ENCODE measurements around the gene DROSHA. TPM values are rescaled to one million over a fixed set of nuclear protein-coding genes. Genes with fewer than 3 reads are reported as not detected.

Gene DROSHA
- total and polyA plus RNA-seq, 7 donors: 18.2 to 50.5 (median 29.2) TPM

DNA sequence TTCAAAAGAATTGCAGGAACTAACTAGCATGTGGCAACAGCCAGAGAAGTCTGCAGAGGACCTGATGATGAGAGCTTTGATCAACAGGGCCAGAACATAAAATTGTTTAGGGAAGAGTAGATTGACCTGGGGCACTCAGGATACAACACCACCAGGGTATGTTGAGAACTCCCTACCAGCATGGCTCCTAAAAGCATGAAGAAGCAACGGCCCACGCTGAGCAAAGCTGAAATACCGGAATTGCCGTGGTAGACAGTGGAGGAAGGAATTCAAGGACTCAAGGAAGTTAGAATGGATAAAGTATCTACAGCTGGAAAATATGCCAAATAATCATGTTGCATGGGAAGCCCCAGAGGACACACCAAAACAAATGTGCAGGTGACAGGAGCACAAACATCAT lies 31.6 kb downstream of the DROSHA start:
- Histone ChIP-seq H3K9me3 (no peaks in the 10 kb centered on the region), H3K4me3 (no peak overlapping the region), H3K27me3 (ENCODE audit: insufficient read depth in 3 of 3, low read length in 2 of 3) (no peaks in the 10 kb centered on the region), H3K36me3 (ENCODE audit: insufficient read depth in 1 of 2, low read depth in 1 of 2) (peaks cover 11 to 100% of the 10 kb centered on the region in 2 donors), H3K27ac (no peak overlapping the region), H3K4me1 (no peaks in the 10 kb centered on the region)
- 71 to 92% (median 85%) methylated on average over 4 of the region's 4 CpGs for WGBS, 3 donors
- TF ChIP-seq, protein P1, sequence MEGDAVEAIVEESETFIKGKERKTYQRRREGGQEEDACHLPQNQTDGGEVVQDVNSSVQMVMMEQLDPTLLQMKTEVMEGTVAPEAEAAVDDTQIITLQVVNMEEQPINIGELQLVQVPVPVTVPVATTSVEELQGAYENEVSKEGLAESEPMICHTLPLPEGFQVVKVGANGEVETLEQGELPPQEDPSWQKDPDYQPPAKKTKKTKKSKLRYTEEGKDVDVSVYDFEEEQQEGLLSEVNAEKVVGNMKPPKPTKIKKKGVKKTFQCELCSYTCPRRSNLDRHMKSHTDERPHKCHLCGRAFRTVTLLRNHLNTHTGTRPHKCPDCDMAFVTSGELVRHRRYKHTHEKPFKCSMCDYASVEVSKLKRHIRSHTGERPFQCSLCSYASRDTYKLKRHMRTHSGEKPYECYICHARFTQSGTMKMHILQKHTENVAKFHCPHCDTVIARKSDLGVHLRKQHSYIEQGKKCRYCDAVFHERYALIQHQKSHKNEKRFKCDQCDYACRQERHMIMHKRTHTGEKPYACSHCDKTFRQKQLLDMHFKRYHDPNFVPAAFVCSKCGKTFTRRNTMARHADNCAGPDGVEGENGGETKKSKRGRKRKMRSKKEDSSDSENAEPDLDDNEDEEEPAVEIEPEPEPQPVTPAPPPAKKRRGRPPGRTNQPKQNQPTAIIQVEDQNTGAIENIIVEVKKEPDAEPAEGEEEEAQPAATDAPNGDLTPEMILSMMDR (IDR thresholded peaks at IDR 0.05): no peak
- no peak for DNase-seq
- intact Hi-C loops (cut with DNase I): no loop called here
- ATAC-seq: no peak

DNA sequence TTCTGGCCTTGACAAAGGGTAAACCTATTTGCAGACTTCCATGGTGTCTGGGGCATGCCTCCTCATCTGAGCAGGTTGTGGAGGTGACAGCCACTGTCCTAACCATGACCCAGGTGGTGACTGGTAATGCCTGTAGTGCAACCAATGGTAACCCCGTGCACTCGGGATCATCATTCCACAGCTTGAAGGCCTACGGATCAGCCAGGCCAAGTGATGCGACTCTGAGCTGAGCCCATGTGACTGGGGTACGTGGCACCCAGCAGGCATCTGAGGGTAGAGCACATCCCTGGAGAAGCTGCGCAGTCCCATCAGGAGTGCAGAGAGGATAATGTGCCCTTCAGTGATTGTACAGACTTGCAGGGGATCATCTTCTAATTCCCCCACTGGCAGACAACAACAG lies 35.0 kb downstream of the DROSHA start:
- whole genome bisulfite sequencing, 3 donors: 87 to 94% (median 94%) methylated on average over 6 of the region's 6 CpGs
- intact Hi-C loops (cut with DNase I): no loop called here
- no peaks in the 10 kb centered on the region for H3K27me3 ChIP-seq (ENCODE audit: insufficient read depth in 3 of 3, low read length in 2 of 3)
- no peak for ATAC-seq
- no peaks in the 10 kb centered on the region for H3K9me3 ChIP-seq
- no peak overlapping the region for H3K4me3 ChIP-seq
- no peak overlapping the region for H3K27ac ChIP-seq
- TF ChIP-seq, protein P1 (IDR thresholded peaks at IDR 0.05): no peak
- DNase-seq: no peak
- H3K36me3 ChIP-seq (ENCODE audit: insufficient read depth in 1 of 2, low read depth in 1 of 2): peaks cover 6 to 99% of the 10 kb centered on the region in 2 donors
- H3K4me1 ChIP-seq: no peaks in the 10 kb centered on the region

DNA sequence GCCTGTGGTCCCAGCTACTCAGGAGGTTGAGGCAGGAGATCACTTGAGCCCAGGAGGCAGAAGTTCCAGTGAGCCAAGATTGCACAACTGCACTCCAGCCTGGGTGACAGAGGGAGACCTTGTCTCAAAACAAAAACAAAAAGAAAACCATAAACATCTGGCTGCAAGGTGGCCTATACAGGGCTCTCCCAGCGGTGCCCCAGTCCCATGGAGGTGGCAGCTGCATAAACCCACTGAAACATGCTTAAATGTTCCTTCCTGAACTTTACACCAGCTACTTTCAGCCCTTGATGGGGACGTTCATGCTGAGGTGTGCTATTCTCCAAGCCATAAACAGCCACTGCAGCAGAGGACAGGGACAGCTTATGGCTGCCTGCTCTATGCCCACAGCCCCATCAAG lies 35.6 kb downstream of the DROSHA start:
- ATAC-seq (no peak), DNase-seq (no peak)
- 82 to 89% (median 87%) methylated on average over 2 of the region's 2 CpGs for WGBS, 3 donors
- Histone ChIP-seq H3K9me3 (no peaks in the 10 kb centered on the region), H3K4me3 (no peak overlapping the region), H3K27me3 (ENCODE audit: insufficient read depth in 3 of 3, low read length in 2 of 3) (no peaks in the 10 kb centered on the region), H3K4me1 (no peaks in the 10 kb centered on the region), H3K27ac (no peak overlapping the region), H3K36me3 (ENCODE audit: insufficient read depth in 1 of 2, low read depth in 1 of 2) (peaks cover 5 to 97% of the 10 kb centered on the region in 2 donors)
- TF ChIP-seq, protein P1 (IDR thresholded peaks at IDR 0.05): no peak
- intact Hi-C loops (cut with DNase I): no loop called here

DNA sequence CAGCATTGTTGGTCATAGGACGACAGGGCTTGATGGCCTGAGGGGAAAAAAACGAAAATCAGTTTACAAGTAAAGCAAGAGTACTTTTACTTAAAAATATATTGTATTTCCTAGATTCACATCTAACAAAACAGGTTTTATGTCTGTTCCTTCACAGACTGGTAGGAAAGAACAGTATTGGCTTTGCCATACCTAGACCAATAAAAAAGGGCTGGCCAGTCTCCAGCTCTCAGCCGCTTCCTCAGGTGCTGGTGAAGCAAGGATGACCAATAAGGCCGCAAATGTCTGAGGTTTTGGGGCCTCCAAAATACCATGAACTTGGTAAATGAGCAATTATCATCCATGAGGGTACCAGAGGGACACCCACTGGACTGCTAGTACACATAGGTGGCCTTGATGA lies 36.6 kb downstream of the DROSHA start:
- intact Hi-C loops (cut with DNase I): no loop called here
- WGBS, 3 donors: 97 to 99% (median 97%) methylated on average over 4 of the region's 4 CpGs
- no peak for ATAC-seq
- TF ChIP-seq, protein P1 (IDR thresholded peaks at IDR 0.05): no peak
- no peaks in the 10 kb centered on the region for H3K9me3 ChIP-seq
- H3K4me1 ChIP-seq: no peaks in the 10 kb centered on the region
- H3K27ac ChIP-seq: no peak overlapping the region
- no peaks in the 10 kb centered on the region for H3K27me3 ChIP-seq (ENCODE audit: insufficient read depth in 3 of 3, low read length in 2 of 3)
- no peak overlapping the region for H3K4me3 ChIP-seq
- no peak for DNase-seq
- H3K36me3 ChIP-seq (ENCODE audit: insufficient read depth in 1 of 2, low read depth in 1 of 2): peaks cover 3 to 87% of the 10 kb centered on the region in 2 donors

DNA sequence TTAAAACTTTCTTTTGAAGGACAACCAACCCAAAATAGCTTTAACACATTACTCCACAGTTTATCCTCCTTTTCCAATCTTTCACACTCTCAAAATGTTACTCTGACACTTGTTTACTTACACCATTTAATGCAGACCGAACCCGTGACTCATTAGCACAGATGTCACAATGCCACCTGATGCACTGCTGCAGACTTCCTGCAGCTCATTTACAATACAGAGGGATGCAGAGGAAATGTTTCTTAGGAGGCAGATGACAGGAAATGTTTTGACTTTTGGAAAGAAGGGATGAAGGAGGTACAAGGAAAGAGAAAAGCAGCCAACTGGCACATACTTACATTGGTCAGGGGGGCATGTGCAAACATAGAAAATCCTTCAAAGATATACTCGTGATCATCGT lies 39.0 kb downstream of the DROSHA start:
- no peaks in the 10 kb centered on the region for H3K4me1 ChIP-seq
- H3K36me3 ChIP-seq (ENCODE audit: insufficient read depth in 1 of 2, low read depth in 1 of 2): peaks cover 4 to 81% of the 10 kb centered on the region in 2 donors
- H3K9me3 ChIP-seq: no peaks in the 10 kb centered on the region
- intact Hi-C loops (cut with DNase I): no loop called here
- H3K4me3 ChIP-seq: no peak overlapping the region
- H3K27ac ChIP-seq: no peak overlapping the region
- 53 to 56% (median 55%) methylated on average over 4 of the region's 4 CpGs for WGBS, 3 donors
- TF ChIP-seq, protein P1 (IDR thresholded peaks at IDR 0.05): no peak
- no peak for DNase-seq
- ATAC-seq: no peak
- no peaks in the 10 kb centered on the region for H3K27me3 ChIP-seq (ENCODE audit: insufficient read depth in 3 of 3, low read length in 2 of 3)
